Fibroblast of skin of scalp (primary cell): ENCODE measurements around the gene CSNK2A1.
"Not testable (repeated sequence)": the region's sequence is repeated elsewhere in the genome, so short reads cannot be mapped to it uniquely, and the experiment has no call there.

ENCODE experiments used
- DNase-seq: peaks from one replicate; pipeline ENCODE4 v3.0.0-alpha.2; 2013

CSNK2A1 gene

GRCh38 chr20:531608-532007 is 12.0 kb downstream of the CSNK2A1 start:
- DNase-seq = no peak

GRCh38 chr20:530321-530720 is 13.3 kb downstream of the CSNK2A1 start:
- DNase-seq = no peak

GRCh38 chr20:528923-529604 is 14.5 kb downstream of the CSNK2A1 start:
- DNase-seq = peak; percentile 74

- DNase-seq = no peak
These were observed 16.1 kb downstream of the CSNK2A1 start for GRCh38 chr20:527571-527886.

GRCh38 chr20:521860-522259 is 21.7 kb downstream of the CSNK2A1 start:
- DNase-seq = no peak

- DNase-seq = no peak
These were observed 23.6 kb downstream of the CSNK2A1 start for GRCh38 chr20:519999-520398.

- DNase-seq = peak; percentile 11
These were observed 26.4 kb downstream of the CSNK2A1 start for GRCh38 chr20:517221-517620.

- DNase-seq = no peak
These were observed 26.8 kb downstream of the CSNK2A1 start for GRCh38 chr20:516799-517198.

- DNase-seq = no peak
These were observed 27.9 kb downstream of the CSNK2A1 start for GRCh38 chr20:515696-516095.

- DNase-seq = peak; percentile 17
These were observed 30.2 kb downstream of the CSNK2A1 start for GRCh38 chr20:513429-513828.

GRCh38 chr20:510328-511057 is 33.1 kb downstream of the CSNK2A1 start:
- DNase-seq = not testable (repeated sequence)

- not testable (repeated sequence) for DNase-seq
These were observed 35.2 kb downstream of the CSNK2A1 start for GRCh38 chr20:508364-508787.

GRCh38 chr20:507761-508332 is 35.7 kb downstream of the CSNK2A1 start:
- DNase-seq = no peak

GRCh38 chr20:507006-507758 is 36.4 kb downstream of the CSNK2A1 start:
- DNase-seq = no peak

- DNase-seq = no peak
These were observed 38.9 kb downstream of the CSNK2A1 start for GRCh38 chr20:504632-505075.

GRCh38 chr20:503048-503737 is 40.4 kb downstream of the CSNK2A1 start:
- no peak for DNase-seq

- no peak for DNase-seq
These were observed 45.6 kb downstream of the CSNK2A1 start for GRCh38 chr20:497979-498378.

- DNase-seq = no peak
These were observed 47.4 kb downstream of the CSNK2A1 start for GRCh38 chr20:496126-496696.

GRCh38 chr20:492159-492558 is 51.4 kb downstream of the CSNK2A1 start:
- no peak for DNase-seq

GRCh38 chr20:487655-488054 is 55.9 kb downstream of the CSNK2A1 start:
- no peak for DNase-seq

- no peak for DNase-seq
These were observed 59.6 kb downstream of the CSNK2A1 start for GRCh38 chr20:483815-484644.
